ENCODE results near the gene PRKRIP1. TPM values are rescaled to one million over a fixed set of nuclear protein-coding genes. Genes with fewer than 3 reads are reported as not detected.
"Not testable (repeated sequence)": the region's sequence is repeated elsewhere in the genome, so short reads cannot be mapped to it uniquely, and the experiment has no call there.

The PRKRIP1 gene
- total RNA-seq, 1 experiment from 2014 or later: 42.7 TPM

DNA sequence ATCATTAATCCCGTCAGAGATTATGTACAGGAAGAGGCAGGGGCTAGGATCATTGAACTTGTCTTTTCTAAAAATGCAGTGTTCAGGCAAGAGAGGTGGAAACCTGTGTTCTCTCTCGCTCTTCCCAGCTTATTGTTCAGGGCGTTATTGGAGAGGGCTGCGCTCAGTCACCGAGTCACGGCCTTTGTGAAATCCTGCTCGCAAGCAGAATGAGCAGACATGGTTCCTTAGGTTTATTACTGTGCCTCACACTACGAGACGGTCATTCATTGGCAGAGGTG, 631 bp upstream of the PRKRIP1 start:
- Histone ChIP-seq H3K9ac (ENCODE audit: low read length) (peak overlapping the region; percentile 71), H2AFZ (ENCODE audit: low read length) (0 out of 2 replicates have a peak overlapping the region, but pooled peaks have one; percentile 28)
- peak; percentile 55 for DNase-seq

DNA sequence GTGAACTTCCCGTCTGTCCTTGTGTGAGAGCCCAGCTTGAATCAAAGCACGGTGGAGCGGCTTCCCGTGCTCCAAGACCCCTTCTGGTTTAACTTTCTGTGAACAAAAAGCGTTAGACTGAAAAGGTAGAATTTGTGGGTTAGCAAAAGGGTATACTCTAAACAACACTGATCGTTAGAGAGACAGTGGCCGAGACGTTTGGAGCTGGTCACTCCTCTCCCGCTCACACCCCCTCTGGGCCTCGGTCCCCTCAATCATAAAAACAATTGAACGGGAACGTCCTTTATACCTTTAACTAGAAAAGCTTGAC, 502 bp downstream of the PRKRIP1 start:
- Histone ChIP-seq H3K79me2 (ENCODE audit: low read length) (peaks cover 17% of the 10 kb centered on the region), H3K4me3 (ENCODE audit: low read length) (peak overlapping the region; percentile 96), H3K9me2 (replicated peaks; ENCODE audit: insufficient read depth, low read length) (no peaks in the 10 kb centered on the region), H3K27ac (ENCODE audit: low read length) (peak overlapping the region; percentile 67), H2AFZ (ENCODE audit: low read length) (no peak overlapping the region), H3K9ac (ENCODE audit: low read length) (peak overlapping the region; percentile 94), H3K9me3 (ENCODE audit: low read length) (no peaks in the 10 kb centered on the region), H3K27me3 (ENCODE audit: low read length) (no peaks in the 10 kb centered on the region), H4K20me1 (ENCODE audit: insufficient read depth, low read depth, low read length) (no peaks in the 10 kb centered on the region; the same call in 1 of the 2 replicates), H3K36me3 (ENCODE audit: insufficient read depth, low read length) (peaks cover 20% of the 10 kb centered on the region; the same call in 1 of the 2 replicates), H3K4me2 (ENCODE audit: low read depth, low read length, poor library complexity, severe bottlenecking) (peak overlapping the region; percentile 97), H3K4me1 (ENCODE audit: low read length) (peaks cover 27% of the 10 kb centered on the region)
- no peak for DNase-seq

More for the DNA sequence above, 631 bp upstream of the PRKRIP1 start:
- H3K79me2 ChIP-seq (ENCODE audit: low read length): peaks cover 17% of the 10 kb centered on the region
- no peaks in the 10 kb centered on the region for H3K27me3 ChIP-seq (ENCODE audit: low read length)
- peak overlapping the region; percentile 90 for H3K27ac ChIP-seq (ENCODE audit: low read length)
- H3K36me3 ChIP-seq (ENCODE audit: insufficient read depth, low read length): peaks cover 17% of the 10 kb centered on the region; the same call in 1 of the 2 replicates
- H3K4me2 ChIP-seq (ENCODE audit: low read depth, low read length, poor library complexity, severe bottlenecking): peak overlapping the region; percentile 97
- H3K9me3 ChIP-seq (ENCODE audit: low read length): no peaks in the 10 kb centered on the region
- H3K4me3 ChIP-seq (ENCODE audit: low read length): peak overlapping the region; percentile 96
- no peaks in the 10 kb centered on the region for H3K9me2 ChIP-seq (replicated peaks; ENCODE audit: insufficient read depth, low read length)
- peaks cover 20% of the 10 kb centered on the region for H3K4me1 ChIP-seq (ENCODE audit: low read length)
- no peaks in the 10 kb centered on the region; the same call in 1 of the 2 replicates for H4K20me1 ChIP-seq (ENCODE audit: insufficient read depth, low read depth, low read length)

DNA sequence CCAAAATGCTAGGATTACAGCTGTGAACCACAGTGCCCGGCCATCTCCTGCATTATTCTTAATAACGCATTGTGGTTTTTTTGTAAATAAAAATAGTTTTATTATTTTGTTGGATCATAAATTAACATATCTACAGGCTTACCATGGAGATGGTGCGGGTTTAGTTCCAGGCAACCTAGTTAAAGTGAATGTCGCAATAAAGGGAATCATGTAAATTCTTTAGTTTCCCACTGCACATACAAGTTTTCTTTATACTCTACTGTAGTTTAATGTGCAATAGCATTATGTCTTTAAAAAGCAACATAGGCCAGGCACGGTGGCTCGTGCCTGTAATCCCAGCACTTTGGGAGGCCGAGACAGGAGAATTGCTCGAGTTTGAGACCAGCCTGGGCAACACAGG, 2.4 kb downstream of the PRKRIP1 start:
- no peaks in the 10 kb centered on the region for H3K9me3 ChIP-seq (ENCODE audit: low read length)
- H3K9me2 ChIP-seq (replicated peaks; ENCODE audit: insufficient read depth, low read length): no peaks in the 10 kb centered on the region

DNA sequence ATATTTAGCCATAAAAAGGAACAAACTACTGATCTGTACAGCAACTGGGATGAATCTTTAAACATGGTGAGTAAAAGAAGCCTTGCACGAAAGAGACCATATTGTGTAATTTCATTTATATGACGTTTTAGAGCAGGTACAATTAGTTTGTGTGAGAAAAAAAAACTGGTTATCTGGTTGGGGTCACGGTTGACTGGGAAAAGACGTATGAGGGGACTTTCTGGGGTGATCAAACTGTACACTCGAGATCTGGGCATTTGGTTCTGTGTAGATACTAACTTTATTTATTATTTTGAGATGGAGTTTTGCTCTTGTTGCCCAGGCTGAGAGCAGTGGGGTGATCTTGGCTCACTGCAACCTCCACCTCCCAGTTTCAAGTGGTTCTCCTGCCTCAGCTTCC, 4.2 kb downstream of the PRKRIP1 start:
- Histone ChIP-seq H3K4me2 (ENCODE audit: low read depth, low read length, poor library complexity, severe bottlenecking) (no peak overlapping the region), H3K9ac (ENCODE audit: low read length) (no peak overlapping the region), H3K27ac (ENCODE audit: low read length) (no peak overlapping the region), H2AFZ (ENCODE audit: low read length) (no peak overlapping the region), H3K9me3 (ENCODE audit: low read length) (no peaks in the 10 kb centered on the region), H3K4me1 (ENCODE audit: low read length) (peaks cover 37% of the 10 kb centered on the region), H4K20me1 (ENCODE audit: insufficient read depth, low read depth, low read length) (no peaks in the 10 kb centered on the region; the same call in 1 of the 2 replicates), H3K4me3 (ENCODE audit: low read length) (no peak overlapping the region), H3K27me3 (ENCODE audit: low read length) (no peaks in the 10 kb centered on the region), H3K79me2 (ENCODE audit: low read length) (peaks cover 29% of the 10 kb centered on the region), H3K36me3 (ENCODE audit: insufficient read depth, low read length) (peaks cover 32% of the 10 kb centered on the region), H3K9me2 (replicated peaks; ENCODE audit: insufficient read depth, low read length) (no peaks in the 10 kb centered on the region)
- no peak for DNase-seq

More for the DNA sequence above, 2.4 kb downstream of the PRKRIP1 start:
- peaks cover 23% of the 10 kb centered on the region for H3K79me2 ChIP-seq (ENCODE audit: low read length)
- no peak for DNase-seq
- H3K36me3 ChIP-seq (ENCODE audit: insufficient read depth, low read length): peaks cover 16% of the 10 kb centered on the region; the same call in 1 of the 2 replicates
- no peak overlapping the region for H3K27ac ChIP-seq (ENCODE audit: low read length)
- no peak overlapping the region for H3K9ac ChIP-seq (ENCODE audit: low read length)
- H2AFZ ChIP-seq (ENCODE audit: low read length): no peak overlapping the region
- H3K4me3 ChIP-seq (ENCODE audit: low read length): no peak overlapping the region
- peaks cover 43% of the 10 kb centered on the region for H3K4me1 ChIP-seq (ENCODE audit: low read length)
- no peaks in the 10 kb centered on the region; the same call in 1 of the 2 replicates for H4K20me1 ChIP-seq (ENCODE audit: insufficient read depth, low read depth, low read length)
- H3K4me2 ChIP-seq (ENCODE audit: low read depth, low read length, poor library complexity, severe bottlenecking): no peak overlapping the region
- H3K27me3 ChIP-seq (ENCODE audit: low read length): no peaks in the 10 kb centered on the region

- H3K4me2 ChIP-seq (ENCODE audit: low read depth, low read length, poor library complexity, severe bottlenecking): no peak overlapping the region
- no peak overlapping the region for H3K9ac ChIP-seq (ENCODE audit: low read length)
- peaks cover 23% of the 10 kb centered on the region for H3K4me1 ChIP-seq (ENCODE audit: low read length)
- H3K27me3 ChIP-seq (ENCODE audit: low read length): no peaks in the 10 kb centered on the region
- no peak overlapping the region for H3K4me3 ChIP-seq (ENCODE audit: low read length)
- H3K36me3 ChIP-seq (ENCODE audit: insufficient read depth, low read length): peaks cover 64% of the 10 kb centered on the region
- DNase-seq: no peak
- no peak overlapping the region for H3K27ac ChIP-seq (ENCODE audit: low read length)
- H3K9me3 ChIP-seq (ENCODE audit: low read length): no peaks in the 10 kb centered on the region
- H3K9me2 ChIP-seq (replicated peaks; ENCODE audit: insufficient read depth, low read length): no peaks in the 10 kb centered on the region
- H2AFZ ChIP-seq (ENCODE audit: low read length): no peak overlapping the region
- H4K20me1 ChIP-seq (ENCODE audit: insufficient read depth, low read depth, low read length): no peaks in the 10 kb centered on the region
- H3K79me2 ChIP-seq (ENCODE audit: low read length): peaks cover 33% of the 10 kb centered on the region
Measured at GRCh38 chr7:102403563-102403962, 7.4 kb downstream of the PRKRIP1 start.

- no peaks in the 10 kb centered on the region for H3K9me2 ChIP-seq (replicated peaks; ENCODE audit: insufficient read depth, low read length)
- no peaks in the 10 kb centered on the region for H3K9me3 ChIP-seq (ENCODE audit: low read length)
- no peak overlapping the region for H3K27ac ChIP-seq (ENCODE audit: low read length)
- peak; percentile 85 for DNase-seq
- no peaks in the 10 kb centered on the region for H4K20me1 ChIP-seq (ENCODE audit: insufficient read depth, low read depth, low read length)
- H3K4me1 ChIP-seq (ENCODE audit: low read length): peaks cover 23% of the 10 kb centered on the region
- H3K9ac ChIP-seq (ENCODE audit: low read length): no peak overlapping the region
- no peak overlapping the region for H3K4me3 ChIP-seq (ENCODE audit: low read length)
- peaks cover 66% of the 10 kb centered on the region for H3K36me3 ChIP-seq (ENCODE audit: insufficient read depth, low read length)
- H3K27me3 ChIP-seq (ENCODE audit: low read length): no peaks in the 10 kb centered on the region
- H3K79me2 ChIP-seq (ENCODE audit: low read length): peaks cover 35% of the 10 kb centered on the region
- H2AFZ ChIP-seq (ENCODE audit: low read length): no peak overlapping the region
- no peak overlapping the region for H3K4me2 ChIP-seq (ENCODE audit: low read depth, low read length, poor library complexity, severe bottlenecking)
Measured at GRCh38 chr7:102404005-102404861, 8.1 kb downstream of the PRKRIP1 start.

- Histone ChIP-seq H3K36me3 (ENCODE audit: insufficient read depth, low read length) (peaks cover 69% of the 10 kb centered on the region), H3K4me1 (ENCODE audit: low read length) (peaks cover 23% of the 10 kb centered on the region), H3K79me2 (ENCODE audit: low read length) (peaks cover 38% of the 10 kb centered on the region)
- H3K4me3 ChIP-seq (ENCODE audit: low read length); DNase-seq; H3K9me2 ChIP-seq (replicated peaks; ENCODE audit: insufficient read depth, low read length); H3K4me2 ChIP-seq (ENCODE audit: low read depth, low read length, poor library complexity, severe bottlenecking); H3K27me3 ChIP-seq (ENCODE audit: low read length); H3K27ac ChIP-seq (ENCODE audit: low read length); H3K9ac ChIP-seq (ENCODE audit: low read length); H2AFZ ChIP-seq (ENCODE audit: low read length); H3K9me3 ChIP-seq (ENCODE audit: low read length); H4K20me1 ChIP-seq (ENCODE audit: insufficient read depth, low read depth, low read length): not testable (repeated sequence)
Measured at GRCh38 chr7:102404862-102405188, 8.7 kb downstream of the PRKRIP1 start.

GRCh38 chr7:102407910-102408309, 11.7 kb downstream of the PRKRIP1 start:
- Histone ChIP-seq H3K4me1 (ENCODE audit: low read length) (peaks cover 4% of the 10 kb centered on the region), H3K79me2 (ENCODE audit: low read length) (peaks cover 50% of the 10 kb centered on the region), H3K4me3 (ENCODE audit: low read length) (no peak overlapping the region), H3K27me3 (ENCODE audit: low read length) (no peaks in the 10 kb centered on the region), H3K9me2 (replicated peaks; ENCODE audit: insufficient read depth, low read length) (no peaks in the 10 kb centered on the region), H3K27ac (ENCODE audit: low read length) (no peak overlapping the region), H3K36me3 (ENCODE audit: insufficient read depth, low read length) (peaks cover 77% of the 10 kb centered on the region), H4K20me1 (ENCODE audit: insufficient read depth, low read depth, low read length) (0 out of 2 replicates have a peak, but pooled peaks cover 5% of the 10 kb centered on the region), H3K9ac (ENCODE audit: low read length) (no peak overlapping the region), H3K9me3 (ENCODE audit: low read length) (no peaks in the 10 kb centered on the region), H3K4me2 (ENCODE audit: low read depth, low read length, poor library complexity, severe bottlenecking) (no peak overlapping the region), H2AFZ (ENCODE audit: low read length) (no peak overlapping the region)
- DNase-seq: no peak
